GM12872 (cell line): Measurements from ENCODE around the gene TERF2IP.

Source experiments
- TF ChIP-seq, protein P1 (sequence below): IDR thresholded peaks from 3 replicates; pipeline ENCODE4 v1.5.1; 2011; ENCODE audit warnings: low read depth, mild to moderate bottlenecking, low read length, moderate library complexity; ENCODE audit not compliant: insufficient read depth

TERF2IP gene

DNA sequence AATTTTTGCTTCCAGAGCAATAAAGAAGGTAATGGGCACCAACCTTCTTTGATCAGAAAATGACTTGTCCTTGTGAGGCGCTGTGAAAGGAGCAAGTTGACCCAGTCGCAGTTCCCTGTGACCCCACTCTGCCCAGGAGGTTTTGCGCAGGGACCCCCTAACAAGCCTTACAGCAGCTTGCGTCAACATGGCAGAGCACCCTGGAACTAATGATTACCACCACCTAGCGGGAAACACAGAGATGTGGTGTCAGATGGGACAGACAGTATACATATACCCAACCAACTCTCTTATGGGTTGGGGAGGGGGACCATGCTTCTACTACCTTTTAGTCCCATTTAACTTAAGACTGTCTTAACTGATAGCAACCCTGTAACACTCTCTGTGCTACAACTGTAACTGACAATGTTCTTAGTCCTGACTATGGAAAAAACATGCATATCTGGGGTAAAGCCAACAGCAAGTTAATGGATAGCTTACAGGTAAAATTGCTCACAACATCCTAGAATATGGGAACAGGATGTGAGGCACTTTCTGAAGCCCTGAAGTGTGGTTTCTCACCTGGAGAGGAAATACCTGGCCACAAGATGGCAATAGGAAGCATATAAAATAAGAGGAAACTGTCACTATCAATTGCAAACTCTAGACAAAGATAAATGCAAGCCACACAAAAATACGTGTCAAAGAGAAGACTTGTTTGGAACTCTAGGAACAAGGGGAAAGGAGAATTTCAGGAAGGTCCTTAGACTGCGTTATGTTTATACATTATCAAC lies 3.1 kb upstream of the TERF2IP start:
- TF ChIP-seq, protein P1, sequence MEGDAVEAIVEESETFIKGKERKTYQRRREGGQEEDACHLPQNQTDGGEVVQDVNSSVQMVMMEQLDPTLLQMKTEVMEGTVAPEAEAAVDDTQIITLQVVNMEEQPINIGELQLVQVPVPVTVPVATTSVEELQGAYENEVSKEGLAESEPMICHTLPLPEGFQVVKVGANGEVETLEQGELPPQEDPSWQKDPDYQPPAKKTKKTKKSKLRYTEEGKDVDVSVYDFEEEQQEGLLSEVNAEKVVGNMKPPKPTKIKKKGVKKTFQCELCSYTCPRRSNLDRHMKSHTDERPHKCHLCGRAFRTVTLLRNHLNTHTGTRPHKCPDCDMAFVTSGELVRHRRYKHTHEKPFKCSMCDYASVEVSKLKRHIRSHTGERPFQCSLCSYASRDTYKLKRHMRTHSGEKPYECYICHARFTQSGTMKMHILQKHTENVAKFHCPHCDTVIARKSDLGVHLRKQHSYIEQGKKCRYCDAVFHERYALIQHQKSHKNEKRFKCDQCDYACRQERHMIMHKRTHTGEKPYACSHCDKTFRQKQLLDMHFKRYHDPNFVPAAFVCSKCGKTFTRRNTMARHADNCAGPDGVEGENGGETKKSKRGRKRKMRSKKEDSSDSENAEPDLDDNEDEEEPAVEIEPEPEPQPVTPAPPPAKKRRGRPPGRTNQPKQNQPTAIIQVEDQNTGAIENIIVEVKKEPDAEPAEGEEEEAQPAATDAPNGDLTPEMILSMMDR: no peak

- TF ChIP-seq, protein P1: no peak
Measured at GRCh38 chr16:75647112-75647491, 471 bp upstream of the TERF2IP start.

GRCh38 chr16:75648265-75649076 lies 898 bp downstream of the TERF2IP start:
- TF ChIP-seq, protein P1: no peak

- TF ChIP-seq, protein P1: no peak
Measured at GRCh38 chr16:75653922-75654321, 6.3 kb downstream of the TERF2IP start.

GRCh38 chr16:75658175-75658574 lies 10.6 kb downstream of the TERF2IP start:
- TF ChIP-seq, protein P1: no peak

DNA sequence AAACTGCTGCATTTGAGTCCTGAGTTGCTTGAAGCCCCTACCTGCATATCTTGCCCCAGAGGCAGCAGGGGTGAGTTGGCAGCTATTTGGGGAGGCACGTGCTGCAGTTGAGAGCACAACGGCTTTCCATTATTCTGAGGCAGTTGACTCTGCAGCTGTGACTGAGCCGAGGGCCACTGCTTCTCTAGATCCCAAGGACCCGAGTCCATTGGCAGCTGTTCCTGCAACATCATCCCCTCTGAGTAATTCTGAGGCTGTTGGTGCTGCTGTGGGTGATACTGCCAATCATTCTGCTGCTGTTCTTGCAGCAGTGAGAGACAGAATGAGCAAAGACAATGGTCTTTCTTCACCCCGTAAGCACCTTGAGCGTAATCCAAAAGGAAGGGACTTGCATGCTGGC lies 12.7 kb downstream of the TERF2IP start:
- TF ChIP-seq, protein P1: no peak

DNA sequence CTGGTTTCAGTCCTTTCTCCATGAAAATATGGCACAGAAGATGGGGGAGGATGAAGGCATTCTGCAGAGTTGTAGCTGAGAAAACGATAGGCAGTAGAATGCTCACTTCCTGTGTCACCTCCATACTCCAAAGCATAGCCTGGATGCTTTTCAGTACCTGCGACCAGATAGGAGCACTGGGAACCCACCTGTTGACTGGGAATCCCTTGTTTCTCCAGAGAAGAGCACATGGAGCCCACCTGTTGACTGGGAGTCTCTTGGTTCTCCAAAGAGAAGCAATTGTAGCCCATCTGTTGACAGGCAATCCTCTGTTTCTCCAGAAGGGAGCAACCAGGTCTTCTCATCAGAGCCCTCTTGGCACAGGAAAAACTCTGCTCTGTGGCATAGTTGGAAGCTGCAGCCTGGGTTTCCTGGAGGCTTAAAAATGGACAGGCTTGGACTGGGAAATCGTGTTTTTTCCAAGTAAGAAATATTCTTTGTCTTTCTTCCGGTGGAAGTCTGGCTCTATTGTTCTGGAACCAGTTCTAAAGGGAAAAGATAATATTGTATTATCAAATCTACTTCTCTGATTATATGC lies 13.2 kb downstream of the TERF2IP start:
- TF ChIP-seq, protein P1: no peak
